H1 (cell line): ENCODE data around the gene KIDINS220. TPM values are rescaled to one million over a fixed set of nuclear protein-coding genes. Genes with fewer than 3 reads are reported as not detected.

Experiments
- SIN3A ChIP-seq, 2 experiments: IDR thresholded peaks in 1 of 2; conservative IDR thresholded peaks in 1 of 2; 2 replicates each; pipeline ENCODE4 v1.6.1; 2011 to 2012; ENCODE audit warnings: low read length in 2 of 2, improper control_type of control experiment in 1 of 2, low read depth in 1 of 2, mild to moderate bottlenecking in 1 of 2
- SUZ12 ChIP-seq: fragments of 200-600 bp; sonication (generic); IDR thresholded peaks from 2 replicates; pipeline ENCODE4 v1.6.1; 2012; ENCODE audit warnings: mild to moderate bottlenecking, inconsistent platforms, low read length, moderate library complexity, mixed read lengths
- polyA plus RNA-seq, 7 experiments: library from polyadenylated mRNA; depleted of rRNA in 3 of 7; stranded (reverse) in 5 of 7; unstranded in 2 of 7; fragments of >200 nt in 5 of 7; fragments of 200-250 nt in 2 of 7; gene quantifications; 1 replicate in 5 of 7; 2 replicates in 1 of 7; 4 replicates in 1 of 7; pipeline versions ENCODE4 v1.2.1 to v1.2.3, GENCODE V29; 2011 to 2013; ENCODE audit warnings: missing spikeins in 2 of 7, mixed read lengths in 2 of 7
- total RNA-seq: library from RNA; stranded (reverse); fragmentation: NEBNext Ultra II Directional; extraction: Animal tissue kit (Norgen Biotek cat#: 25700); gene quantifications from 2 replicates; pipeline ENCODE4 v1.2.1, GENCODE V29; 2021

Gene KIDINS220
- total and polyA plus RNA-seq, 2 of the 8 experiments (the other 6 are each of a cell fraction or from before 2014, with no cell fraction given): 21.2 to 27.1 TPM

- TF ChIP-seq SIN3A (conservative IDR thresholded peaks at IDR 0.05 in 1 of 2, IDR thresholded peaks at IDR 0.05 in 1 of 2; ENCODE audit: low read depth in 1 of 2, low read length in 2 of 2) (no peak), SUZ12 (no peak)
These were observed 151.6 kb downstream of the KIDINS220 start (continued) for GRCh38 chr2:8685697-8686358.
